Germinal center (tissue), 1 donor: ENCODE data around the gene ALKBH6.
A peak's percentile ranks its signal among the peaks of the same experiment; 100 is the strongest.
"Not testable (repeated sequence)": the region's sequence is repeated elsewhere in the genome, so short reads cannot be mapped to it uniquely, and the experiment has no call there.

Experiments
- DNase-seq: peaks from one replicate; pipeline ENCODE4 v3.0.0; 2012; ENCODE audit warnings: mixed read lengths, low spot score

The ALKBH6 gene

GRCh38 chr19:35992907-35993765, 20.9 kb downstream of the ALKBH6 start:
- no peak for DNase-seq

GRCh38 chr19:35991731-35992450, 22.1 kb downstream of the ALKBH6 start:
- DNase-seq = no peak

GRCh38 chr19:35990771-35991730, 23.0 kb downstream of the ALKBH6 start:
- DNase-seq = no peak

GRCh38 chr19:35990156-35990555, 23.9 kb downstream of the ALKBH6 start:
- DNase-seq = no peak

GRCh38 chr19:35988824-35989223, 25.2 kb downstream of the ALKBH6 start:
- DNase-seq = no peak

GRCh38 chr19:35987571-35987896, 26.5 kb downstream of the ALKBH6 start:
- no peak for DNase-seq

GRCh38 chr19:35986664-35987570, 27.1 kb downstream of the ALKBH6 start:
- DNase-seq = peak; percentile 47

- DNase-seq = no peak
These were observed 27.9 kb downstream of the ALKBH6 start for GRCh38 chr19:35986111-35986510.

GRCh38 chr19:35983177-35983576, 30.8 kb downstream of the ALKBH6 start:
- DNase-seq = no peak

GRCh38 chr19:35980997-35981396, 33.0 kb downstream of the ALKBH6 start:
- DNase-seq = not testable (repeated sequence)

- DNase-seq = no peak
These were observed 35.1 kb downstream of the ALKBH6 start for GRCh38 chr19:35978832-35979365.

GRCh38 chr19:35978271-35978670, 35.7 kb downstream of the ALKBH6 start:
- no peak for DNase-seq

GRCh38 chr19:35977446-35978222, 36.4 kb downstream of the ALKBH6 start:
- DNase-seq = peak; percentile 69

- DNase-seq = peak; percentile 32
These were observed 38.3 kb downstream of the ALKBH6 start for GRCh38 chr19:35975608-35976214.

- DNase-seq = no peak
These were observed 40.5 kb downstream of the ALKBH6 start for GRCh38 chr19:35973487-35973886.

GRCh38 chr19:35966771-35967170, 47.2 kb downstream of the ALKBH6 start:
- DNase-seq = no peak

GRCh38 chr19:35963514-35963913, 50.5 kb downstream of the ALKBH6 start:
- no peak for DNase-seq

GRCh38 chr19:35960432-35960972, 53.5 kb downstream of the ALKBH6 start:
- DNase-seq = no peak

- DNase-seq = no peak
These were observed 54.1 kb downstream of the ALKBH6 start for GRCh38 chr19:35959968-35960320.
